ENCODE data around the gene UNC45B. TPM values are rescaled to one million over a fixed set of nuclear protein-coding genes. Genes with fewer than 3 reads are reported as not detected.
A peak's percentile ranks its signal among the peaks of the same experiment; 100 is the strongest.
"Not testable (repeated sequence)": the region's sequence is repeated elsewhere in the genome, so short reads cannot be mapped to it uniquely, and the experiment has no call there.

The UNC45B gene
- total RNA-seq, 2 donors from 2014 or later = not detected

GRCh38 chr17:35104844-35105450 lies 42.7 kb upstream of the UNC45B start:
- H3K36me3 ChIP-seq = peaks cover 6% of the 10 kb centered on the region
- no peak overlapping the region for H3K9ac ChIP-seq (ENCODE audit: low read depth in 2 of 2, low read length in 2 of 2)

GRCh38 chr17:35110791-35111190 lies 36.8 kb upstream of the UNC45B start:
- H3K27me3 ChIP-seq; intact Hi-C loops (cut with DNase I); H3K27ac ChIP-seq; H3K4me3 ChIP-seq; H3K9me3 ChIP-seq; H3K36me3 ChIP-seq; H3K9ac ChIP-seq (ENCODE audit: low read depth in 2 of 2, low read length in 2 of 2); DNase-seq; H3K4me1 ChIP-seq: not testable (repeated sequence)

More at GRCh38 chr17:35104844-35105450, 42.7 kb upstream of the UNC45B start:
- Histone ChIP-seq H3K27ac (no peak overlapping the region), H3K9me3 (no peaks in the 10 kb centered on the region), H3K4me3 (no peak overlapping the region), H3K4me1 (no peaks in the 10 kb centered on the region), H3K27me3 (no peaks in the 10 kb centered on the region)
- intact Hi-C loops (cut with DNase I) = no loop called here
- no peak for TF ChIP-seq CTCF (IDR thresholded peaks at IDR 0.05)
- no peak for DNase-seq

GRCh38 chr17:35116845-35117244 lies 30.8 kb upstream of the UNC45B start:
- no peak for TF ChIP-seq CTCF (IDR thresholded peaks at IDR 0.05)
- H3K9me3 ChIP-seq = no peaks in the 10 kb centered on the region
- no peak for DNase-seq
- H3K27me3 ChIP-seq = no peaks in the 10 kb centered on the region
- H3K4me1 ChIP-seq = peaks cover 5% of the 10 kb centered on the region
- no peak overlapping the region for H3K27ac ChIP-seq
- no peaks in the 10 kb centered on the region for H3K36me3 ChIP-seq
- no peak overlapping the region for H3K9ac ChIP-seq (ENCODE audit: low read depth in 2 of 2, low read length in 2 of 2)
- no peak overlapping the region for H3K4me3 ChIP-seq
- intact Hi-C loops (cut with DNase I) = loop anchor here (5.0 kb wide), 1 partner anchor 695 kb away; no protein-coding TSS in a partner anchor

GRCh38 chr17:35117984-35118383 lies 29.6 kb upstream of the UNC45B start:
- intact Hi-C loops (cut with DNase I) = loop anchor here (2.0 to 5.0 kb wide), 2 partner anchors 119 to 696 kb away; no protein-coding TSS in a partner anchor
- TF ChIP-seq CTCF (IDR thresholded peaks at IDR 0.05) = no peak
- H3K27ac ChIP-seq = no peak overlapping the region

GRCh38 chr17:35119370-35120165 lies 28.0 kb upstream of the UNC45B start, which contains the start of gene RAD51D:
Gene RAD51D, minus strand, starts transcription at chr17:35119860. Its CDS starts 247 bp downstream, at chr17:35119613.
- Histone ChIP-seq H3K27me3 (no peaks in the 10 kb centered on the region), H3K36me3 (no peaks in the 10 kb centered on the region), H3K9me3 (no peaks in the 10 kb centered on the region), H3K9ac (ENCODE audit: low read depth in 2 of 2, low read length in 2 of 2) (peak within 1 kb of the TSS; percentile 82 to 89), H3K4me3 (peak within 1 kb of the TSS; percentile 77), H3K27ac (peak within 1 kb of the TSS; percentile 72), H3K4me1 (peaks cover 5% of the 10 kb centered on the region)
- peak; percentile 90 for TF ChIP-seq CTCF (IDR thresholded peaks at IDR 0.05)
- intact Hi-C loops (cut with DNase I) = loop anchor here (2.0 to 5.0 kb wide), 3 partner anchors 121 to 697 kb away; no protein-coding TSS in a partner anchor
- peak; percentile 63 for DNase-seq

More at GRCh38 chr17:35117984-35118383, 29.6 kb upstream of the UNC45B start:
- H3K27me3 ChIP-seq = no peaks in the 10 kb centered on the region
- H3K36me3 ChIP-seq = no peaks in the 10 kb centered on the region
- H3K9me3 ChIP-seq = no peaks in the 10 kb centered on the region
- no peak overlapping the region for H3K4me3 ChIP-seq
- DNase-seq = no peak
- peaks cover 5% of the 10 kb centered on the region for H3K4me1 ChIP-seq
- H3K9ac ChIP-seq (ENCODE audit: low read depth in 2 of 2, low read length in 2 of 2) = no peak overlapping the region

All from colonic mucosa (tissue), 4 donors.